DND-41 (cell line): ENCODE measurements around the gene ARL5C.

Experiments
- EZH2 ChIP-seq: IDR thresholded peaks from 3 replicates; pipeline ENCODE4 v1.6.1; 2012; ENCODE audit warnings: borderline replicate concordance, low read depth, mild to moderate bottlenecking, moderate library complexity, low read length, inconsistent platforms; ENCODE audit not compliant: severe bottlenecking
- TF ChIP-seq, protein P1 (sequence below): IDR thresholded peaks from 2 replicates; pipeline ENCODE4 v1.5.1; 2012; ENCODE audit warnings: borderline replicate concordance, low read length, moderate library complexity, mild to moderate bottlenecking; ENCODE audit not compliant: poor library complexity, severe bottlenecking; ENCODE audit errors: extremely low read depth

DNA sequence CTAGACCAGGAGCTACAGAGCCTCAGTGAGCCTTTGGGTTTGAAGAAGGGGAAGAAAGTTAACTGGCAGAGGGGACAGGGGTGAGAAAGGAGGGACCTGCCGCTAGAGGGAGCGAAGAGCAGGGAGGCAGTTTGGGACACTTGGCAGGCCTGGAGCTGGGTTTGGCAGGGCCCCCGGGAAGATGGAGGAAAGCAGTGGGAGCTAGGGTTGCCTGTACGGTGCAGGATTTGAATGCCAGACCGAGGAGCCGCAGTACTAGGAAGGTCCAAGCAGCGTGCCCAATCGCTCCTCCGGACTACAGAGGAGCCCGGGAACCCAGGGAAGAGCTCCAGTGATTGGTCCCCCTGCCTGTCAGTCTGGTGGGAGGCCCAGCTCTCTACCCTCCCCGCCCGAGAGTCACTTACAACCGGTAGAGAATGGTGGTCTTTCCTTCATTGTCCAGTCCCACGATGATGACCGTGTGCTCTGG lies 1.3 kb downstream of the ARL5C start:
- TF ChIP-seq, protein P1, sequence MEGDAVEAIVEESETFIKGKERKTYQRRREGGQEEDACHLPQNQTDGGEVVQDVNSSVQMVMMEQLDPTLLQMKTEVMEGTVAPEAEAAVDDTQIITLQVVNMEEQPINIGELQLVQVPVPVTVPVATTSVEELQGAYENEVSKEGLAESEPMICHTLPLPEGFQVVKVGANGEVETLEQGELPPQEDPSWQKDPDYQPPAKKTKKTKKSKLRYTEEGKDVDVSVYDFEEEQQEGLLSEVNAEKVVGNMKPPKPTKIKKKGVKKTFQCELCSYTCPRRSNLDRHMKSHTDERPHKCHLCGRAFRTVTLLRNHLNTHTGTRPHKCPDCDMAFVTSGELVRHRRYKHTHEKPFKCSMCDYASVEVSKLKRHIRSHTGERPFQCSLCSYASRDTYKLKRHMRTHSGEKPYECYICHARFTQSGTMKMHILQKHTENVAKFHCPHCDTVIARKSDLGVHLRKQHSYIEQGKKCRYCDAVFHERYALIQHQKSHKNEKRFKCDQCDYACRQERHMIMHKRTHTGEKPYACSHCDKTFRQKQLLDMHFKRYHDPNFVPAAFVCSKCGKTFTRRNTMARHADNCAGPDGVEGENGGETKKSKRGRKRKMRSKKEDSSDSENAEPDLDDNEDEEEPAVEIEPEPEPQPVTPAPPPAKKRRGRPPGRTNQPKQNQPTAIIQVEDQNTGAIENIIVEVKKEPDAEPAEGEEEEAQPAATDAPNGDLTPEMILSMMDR = peak; percentile 86
- TF ChIP-seq EZH2 = no peak
